GM12878 (cell line): ENCODE measurements around the gene SENP6. TPM values are rescaled to one million over a fixed set of nuclear protein-coding genes. Genes with fewer than 3 reads are reported as not detected.

ENCODE experiments used
- ATAC-seq: fragments of 200-7000 bp; cut with Tn5 transposase; 3 replicates; pipeline ENCODE4 v1.9.1; 2020; ENCODE audit warnings: mild to moderate bottlenecking, moderate library complexity
- BruUV-seq: library from RNA; stranded (reverse); fragments of 400-500 nt; replicated peaks from 2 replicates; lab custom pipeline; 2021; lab: Mats Ljungman, UMichigan
- CTCF ChIA-PET: fragments of 300-600 bp; sonication (Branson Sonifier 250); formaldehyde crosslinking; extraction: SDS; loops from one replicate; lab custom pipeline; 2021; ENCODE audit warnings: inconsistent platforms; lab: Yijun Ruan, JAX
- POLR2A ChIA-PET: fragments of 350-600 bp; formaldehyde crosslinking; extraction: SDS; loops from one replicate; lab custom pipeline; 2021; ENCODE audit warnings: inconsistent platforms; lab: Charles Lee
- RAD21 ChIA-PET: fragments of 300-600 bp; sonication (Branson Sonifier 250); formaldehyde crosslinking; loops from one replicate; lab custom pipeline; 2023; ENCODE audit warnings: antibody characterized with exemption; ENCODE audit not compliant: unreplicated experiment; lab: Charles Lee
- SMC1A ChIA-PET: fragments of 300-600 bp; sonication (Branson Sonifier 250); formaldehyde crosslinking; loops from one replicate; lab custom pipeline; 2023; ENCODE audit not compliant: unreplicated experiment, uncharacterized antibody; lab: Charles Lee
- DNase-seq: peaks from one replicate; pipeline ENCODE4 v3.0.0-alpha.2; 2011; ENCODE audit warnings: low read depth, low spot score
- FAIRE-seq: peaks from 3 replicates; lab custom pipeline; 2011; peaks lifted over from hg19 to GRCh38; lab: Jason Lieb, UNC
- H2AFZ ChIP-seq: 2 replicates; pipeline ENCODE4 v1.6.0; 2011; ENCODE audit warnings: low read depth, low read length, control low read depth; ENCODE audit not compliant: control insufficient read depth
- H3K27ac ChIP-seq: 2 replicates; pipeline ENCODE4 v1.5.1; 2011; ENCODE audit warnings: control low read depth; ENCODE audit not compliant: control insufficient read depth, insufficient read depth
- H3K27me3 ChIP-seq, 2 experiments: replicated peaks in 1 of 2; 2 replicates each; pipeline versions ENCODE4 v1.6.0 to v1.6.1; 2011; ENCODE audit warnings: low read length in 1 of 2; ENCODE audit not compliant: control insufficient read depth in 2 of 2, insufficient read depth in 2 of 2
- H3K36me3 ChIP-seq, 2 experiments: 2 replicates each; pipeline ENCODE4 v1.5.1; 2011; ENCODE audit warnings: low read length in 1 of 2; ENCODE audit not compliant: control insufficient read depth in 2 of 2, insufficient read depth in 2 of 2
- H3K4me1 ChIP-seq: 2 replicates; pipeline ENCODE4 v1.6.1; 2011; ENCODE audit warnings: mild to moderate bottlenecking, low read length, moderate library complexity, mixed read lengths; ENCODE audit not compliant: control insufficient read depth, insufficient read depth
- H3K4me2 ChIP-seq: 2 replicates; pipeline ENCODE4 v1.6.0; 2011; ENCODE audit warnings: control low read depth; ENCODE audit not compliant: control insufficient read depth, insufficient read depth
- H3K4me3 ChIP-seq: fragments of 200-600 bp; sonication (generic); 2 replicates; pipeline ENCODE4 v1.5.1; 2016
- H3K79me2 ChIP-seq: 2 replicates; pipeline ENCODE4 v1.6.0; 2011; ENCODE audit warnings: low read length; ENCODE audit not compliant: control insufficient read depth, insufficient read depth
- H3K9ac ChIP-seq: 2 replicates; pipeline ENCODE4 v1.8.0; 2011; ENCODE audit warnings: low read length, control low read depth, mixed read lengths; ENCODE audit not compliant: control insufficient read depth, insufficient read depth
- H3K9me3 ChIP-seq: replicated peaks from 3 replicates; pipeline ENCODE4 v1.5.1; 2011; ENCODE audit warnings: mild to moderate bottlenecking, low read length; ENCODE audit not compliant: control insufficient read depth, insufficient read depth
- H4K20me1 ChIP-seq: 2 replicates; pipeline ENCODE4 v1.6.0; 2011; ENCODE audit not compliant: control insufficient read depth, insufficient read depth
- CTCF ChIP-seq, 3 experiments: IDR thresholded peaks in 2 of 3; conservative IDR thresholded peaks in 1 of 3; 2 replicates each; pipeline ENCODE4 v1.5.1; 2011; ENCODE audit warnings: low read depth in 3 of 3, low read length in 3 of 3, mild to moderate bottlenecking in 3 of 3, control low read depth in 2 of 3, moderate library complexity in 2 of 3, inconsistent platforms in 1 of 3, mixed read lengths in 1 of 3; ENCODE audit not compliant: control insufficient read depth in 2 of 3, insufficient read depth in 1 of 3; ENCODE audit errors: extremely low read depth in 1 of 3
- EED ChIP-seq: sonication (generic); IDR thresholded peaks from 2 replicates; pipeline ENCODE4 v1.6.1; 2016; ENCODE audit warnings: antibody characterized with exemption, low read depth
- FOS ChIP-seq: IDR thresholded peaks from 3 replicates; pipeline ENCODE4 v1.6.1; 2011; ENCODE audit warnings: borderline replicate concordance; ENCODE audit not compliant: insufficient read length; ENCODE audit errors: extremely low read depth
- GABPA ChIP-seq: IDR thresholded peaks from 2 replicates; pipeline ENCODE4 v1.6.1; 2014; ENCODE audit warnings: antibody characterized with exemption, low read depth, mild to moderate bottlenecking, inconsistent platforms
- HSF1 ChIP-seq: fragments of 150-350 bp; IDR thresholded peaks from 2 replicates; pipeline ENCODE4 v1.6.1; 2014; ENCODE audit warnings: mild to moderate bottlenecking, low read depth, low read length
- IKZF1 ChIP-seq: fragments of 450-650 bp; conservative IDR thresholded peaks from 2 replicates; pipeline ENCODE4 v1.6.1; 2017; ENCODE audit warnings: antibody characterized with exemption, mild to moderate bottlenecking
- IKZF2 ChIP-seq, 2 experiments: fragments of 450-650 bp; IDR thresholded peaks; 2 replicates each; pipeline ENCODE4 v1.6.1; 2017; ENCODE audit warnings: mild to moderate bottlenecking in 2 of 2, moderate library complexity in 2 of 2
- JUNB ChIP-seq: IDR thresholded peaks from 2 replicates; pipeline ENCODE4 v1.6.1; 2016; ENCODE audit warnings: antibody characterized with exemption, mild to moderate bottlenecking
- KLF5 ChIP-seq: fragments of 450-650 bp; IDR thresholded peaks from 2 replicates; pipeline ENCODE4 v1.6.1; 2014; ENCODE audit warnings: mild to moderate bottlenecking; ENCODE audit not compliant: partially characterized antibody
- MTA3 ChIP-seq: IDR thresholded peaks from 2 replicates; pipeline ENCODE4 v1.6.1; 2012; ENCODE audit warnings: low read length, inconsistent platforms, borderline replicate concordance
- NFXL1 ChIP-seq: fragments of 450-650 bp; IDR thresholded peaks from 2 replicates; pipeline ENCODE4 v1.6.1; 2017; ENCODE audit warnings: antibody characterized with exemption, mild to moderate bottlenecking, borderline replicate concordance
- PBX3 ChIP-seq: IDR thresholded peaks from 2 replicates; pipeline ENCODE4 v1.6.1; 2011; ENCODE audit warnings: mild to moderate bottlenecking, low read depth, low read length, moderate library complexity; ENCODE audit not compliant: insufficient replicate concordance
- RELB ChIP-seq: fragments of 450-650 bp; IDR thresholded peaks from 2 replicates; pipeline ENCODE4 v1.6.1; 2017; ENCODE audit warnings: low read depth, mild to moderate bottlenecking, moderate library complexity
- RUNX3 ChIP-seq: IDR thresholded peaks from 2 replicates; pipeline ENCODE4 v1.6.1; 2012; ENCODE audit warnings: low read length, inconsistent platforms
- WGBS: methylation state at CpG from one replicate; pipeline ENCODE4 v1.1.6; 2016; ENCODE audit warnings: low lambda C conversion rate; ENCODE audit not compliant: insufficient replicate concordance, insufficient coverage; ENCODE audit errors: missing lambda C conversion rate; 5-methylcytosine and 5-hydroxymethylcytosine counted together
- in situ Hi-C: fragments of 300-500 bp; cut with MboI; formaldehyde crosslinking; loops from 9 replicates; pipeline ENCODE4 v1.14.3; 2018; ENCODE audit warnings: mixed read lengths
- intact Hi-C: fragments of 100-400 bp; cut with micrococcal nuclease; formaldehyde crosslinking; loops from one replicate; pipeline ENCODE4 v1.14.2; 2022; ENCODE audit not compliant: unreplicated experiment
- polyA plus RNA-seq, 11 experiments: library from polyadenylated mRNA; depleted of rRNA in 4 of 11; unstranded in 6 of 11; stranded (reverse) in 5 of 11; fragments of >200 nt; fragmentation: Nextera tagmentation in 4 of 11; fragmentation: Illumina TruSeq in 1 of 11; extraction: Ambion mirVana in 4 of 11; extraction: Trizol in 1 of 11; gene quantifications; 1 replicate in 1 of 11; 2 replicates in 10 of 11; pipeline versions ENCODE4 v1.2.1 to v1.2.3, GENCODE V29; 2011 to 2016; ENCODE audit warnings: inconsistent platforms in 2 of 11, missing spikeins in 2 of 11, low read depth in 1 of 11
- total RNA-seq, 4 experiments: library from RNA; depleted of rRNA in 3 of 4; stranded (reverse); fragments of >200 nt in 3 of 4; fragmentation: Illumina TruSeq in 1 of 4; extraction: Trizol in 1 of 4; gene quantifications; 2 replicates each; pipeline versions ENCODE4 v1.2.1 to v1.2.3, GENCODE V29; 2013 to 2021

The SENP6 gene
- total and polyA plus RNA-seq, 10 of the 15 experiments (the other 5 are each of a cell fraction or from before 2014, with no cell fraction given), result 10.7 to 70.0 (median 42.3) TPM

GRCh38 chr6:75759207-75759606 lies 157.5 kb downstream of the SENP6 start:
- Histone ChIP-seq H2AFZ (no peak overlapping the region), H3K36me3 (peaks cover 0 to 2% of the 10 kb centered on the region in 2 experiments; a peak in 2 of 4 replicates), H3K79me2 (no peaks in the 10 kb centered on the region)

More at GRCh38 chr6:75759207-75759606, 157.5 kb downstream of the SENP6 start:
- BruUV-seq, result no TSS peak
- no peak for TF ChIP-seq NFXL1
- TF ChIP-seq PBX3, result no peak
- peak; percentile 44; the same call in 1 of the 2 replicates for TF ChIP-seq RUNX3
- no peak for TF ChIP-seq HSF1
- TF ChIP-seq KLF5, result no peak
- TF ChIP-seq JUNB, result 0 out of 2 replicates have a peak, but pooled peaks have one; percentile 24
- TF ChIP-seq GABPA, result no peak
- TF ChIP-seq MTA3, result no peak
- TF ChIP-seq IKZF2 (IDR thresholded peaks at IDR 0.05), result peak; percentile 31 to 45; a peak in 2 of 4 replicates
- no peak for TF ChIP-seq FOS
- TF ChIP-seq RELB, result 0 out of 2 replicates have a peak, but pooled peaks have one; percentile 9
- TF ChIP-seq EED, result peak; percentile 32; the same call in 1 of the 2 replicates
- TF ChIP-seq IKZF1, result 0 out of 2 replicates have a peak, but pooled peaks have one; percentile 20
- TF ChIP-seq CTCF (IDR thresholded peaks at IDR 0.05 in 2 of 3, conservative IDR thresholded peaks at IDR 0.05 in 1 of 3; ENCODE audit: control insufficient read depth in 2 of 3, extremely low read depth in 1 of 3, insufficient read depth in 1 of 3, low read depth in 3 of 3, low read length in 3 of 3), result no peak
- RAD21 ChIA-PET, result interaction anchor here (1.0 kb wide), 1 partner anchor 9 kb away, joined by 4 read pairs; no protein-coding TSS in a partner anchor
- SMC1A ChIA-PET, result interaction anchor here (0.7 to 3.4 kb wide), 7 partner anchors 12 to 111 kb away, joined by 3 to 12 read pairs (median 3); no protein-coding TSS in a partner anchor
- WGBS, result under 1% methylated on average over 5 of the region's 5 CpGs
- Histone ChIP-seq H4K20me1 (no peaks in the 10 kb centered on the region), H3K27me3 (no peaks in the 10 kb centered on the region), H3K4me1 (no peaks in the 10 kb centered on the region), H3K27ac (no peak overlapping the region), H3K9ac (no peak overlapping the region), H3K4me3 (no peak overlapping the region), H3K9me3 (no peaks in the 10 kb centered on the region), H3K4me2 (no peak overlapping the region)
- in situ Hi-C loops (loop anchor here (10.0 kb wide), 1 partner anchor 474 kb away; the partner anchor contains the start of gene TMEM30A), intact Hi-C loops (loop anchor here (10.0 kb wide), 1 partner anchor 264 kb away; the partner anchor contains the start of gene FILIP1)
- FAIRE-seq (no peak), DNase-seq (no peak), ATAC-seq (peak; percentile 65)
- POLR2A ChIA-PET, result interaction anchor here (0.7 to 0.8 kb wide), 2 partner anchors 23 to 42 kb away, joined by 3 read pairs; no protein-coding TSS in a partner anchor
- CTCF ChIA-PET, result interaction anchor here (0.7 kb wide), 1 partner anchor 32 kb away, joined by 4 read pairs; no protein-coding TSS in a partner anchor
